HepG2 (cell line): ENCODE results near the gene IL4I1. TPM values are rescaled to one million over a fixed set of nuclear protein-coding genes. Genes with fewer than 3 reads are reported as not detected.
A peak's percentile ranks its signal among the peaks of the same experiment; 100 is the strongest.

Experiments used
- KLF15 ChIP-seq: sonication (generic); formaldehyde crosslinking; IDR thresholded peaks from 2 replicates; pipeline ENCODE4 v1.8.1; 2023; ENCODE audit warnings: borderline replicate concordance, mild to moderate bottlenecking, inconsistent platforms, missing genetic modification reagents, mixed read lengths
- KLF9 ChIP-seq: IDR thresholded peaks from 2 replicates; pipeline ENCODE4 v1.6.1; 2016; ENCODE audit warnings: low read depth
- MBD4 ChIP-seq: IDR thresholded peaks from 2 replicates; pipeline ENCODE4 v1.6.1; 2012; ENCODE audit warnings: low read length, inconsistent platforms, borderline replicate concordance
- PAF1 ChIP-seq: IDR thresholded peaks from 2 replicates; pipeline ENCODE4 v1.6.1; 2016; ENCODE audit warnings: missing genetic modification reagents, missing compliant biosample characterization
- PCBP1 ChIP-seq: fragments of 200-400 bp; formaldehyde crosslinking; IDR thresholded peaks from 2 replicates; pipeline ENCODE4 v1.6.1; 2017; ENCODE audit warnings: mild to moderate bottlenecking, low read depth, low read length, borderline replicate concordance
- PHF8 ChIP-seq: sonication (generic); formaldehyde crosslinking; IDR thresholded peaks from 2 replicates; pipeline ENCODE4 v1.5.0; 2020; ENCODE audit warnings: missing genetic modification reagents
- SP140L ChIP-seq: sonication (generic); formaldehyde crosslinking; IDR thresholded peaks from 2 replicates; pipeline ENCODE4 v1.4.0; 2020; ENCODE audit warnings: missing genetic modification reagents, borderline replicate concordance
- SSRP1 ChIP-seq: IDR thresholded peaks from 2 replicates; pipeline ENCODE4 v1.6.1; 2016; ENCODE audit warnings: control low read depth
- ZKSCAN1 ChIP-seq: fragments of 150-350 bp; IDR thresholded peaks from 2 replicates; pipeline ENCODE4 v1.6.1; 2014; ENCODE audit warnings: low read length
- ZNF282 ChIP-seq: fragments of 450-650 bp; IDR thresholded peaks from 2 replicates; pipeline ENCODE4 v1.6.1; 2018; ENCODE audit not compliant: partially characterized antibody
- ZNF331 ChIP-seq: sonication (generic); formaldehyde crosslinking; IDR thresholded peaks from 2 replicates; pipeline ENCODE4 v1.4.0; 2020; ENCODE audit warnings: missing genetic modification reagents
- ZNF460 ChIP-seq: sonication (generic); formaldehyde crosslinking; IDR thresholded peaks from 2 replicates; pipeline ENCODE4 v1.5.1; 2020; ENCODE audit warnings: missing genetic modification reagents, mild to moderate bottlenecking, borderline replicate concordance
- ZNF562 ChIP-seq: sonication (generic); formaldehyde crosslinking; IDR thresholded peaks from 2 replicates; pipeline ENCODE4 v1.8.0; 2022; ENCODE audit warnings: missing genetic modification reagents, borderline replicate concordance
- ZNF572 ChIP-seq: sonication (generic); formaldehyde crosslinking; IDR thresholded peaks from 2 replicates; pipeline ENCODE4 v1.5.1; 2020; ENCODE audit warnings: mild to moderate bottlenecking, missing genetic modification reagents
- ZNF724P ChIP-seq: sonication (generic); formaldehyde crosslinking; IDR thresholded peaks from 2 replicates; pipeline ENCODE4 v1.8.0; 2022; ENCODE audit warnings: missing genetic modification reagents, borderline replicate concordance
- ZNF816 ChIP-seq: sonication (generic); formaldehyde crosslinking; IDR thresholded peaks from 2 replicates; pipeline ENCODE4 v1.8.0; 2022; ENCODE audit warnings: missing genetic modification reagents, mild to moderate bottlenecking, borderline replicate concordance
- polyA plus RNA-seq, 8 experiments: library from polyadenylated mRNA; depleted of rRNA in 3 of 8; stranded (reverse) in 7 of 8; unstranded in 1 of 8; fragments of >200 nt; fragmentation: Illumina TruSeq in 4 of 8; extraction: Trizol in 4 of 8; gene quantifications; 2 replicates each; pipeline versions ENCODE4 v1.2.1 to v1.2.3, GENCODE V29; 2011 to 2016; ENCODE audit warnings: low read depth in 4 of 8, missing spikeins in 1 of 8, mixed read lengths in 1 of 8; ENCODE audit not compliant: insufficient read depth in 1 of 8
- total RNA-seq, 5 experiments: library from RNA; depleted of rRNA; stranded (reverse); fragments of >200 nt; fragmentation: Illumina TruSeq; extraction: Trizol; gene quantifications; 2 replicates each; pipeline ENCODE4 v1.2.3, GENCODE V29; 2016; ENCODE audit warnings: low read depth in 1 of 5
- TF ChIP-seq, protein P1 (sequence below): IDR thresholded peaks from 2 replicates; pipeline ENCODE4 v1.6.1; 2016
- TF ChIP-seq, protein P2 (sequence below): sonication (generic); formaldehyde crosslinking; IDR thresholded peaks from 2 replicates; pipeline ENCODE4 v1.4.0; 2020; ENCODE audit warnings: missing genetic modification reagents
- TF ChIP-seq, protein P3 (sequence below): sonication (generic); formaldehyde crosslinking; IDR thresholded peaks from 2 replicates; pipeline ENCODE4 v1.4.0; 2020; ENCODE audit warnings: missing genetic modification reagents
- TF ChIP-seq, protein P4 (sequence below): sonication (generic); formaldehyde crosslinking; IDR thresholded peaks from 2 replicates; pipeline ENCODE4 v1.4.0; 2020; ENCODE audit warnings: mild to moderate bottlenecking, missing genetic modification reagents
- TF ChIP-seq, protein P5 (sequence below): sonication (generic); formaldehyde crosslinking; IDR thresholded peaks from 2 replicates; pipeline ENCODE4 v1.8.0; 2023; ENCODE audit warnings: mild to moderate bottlenecking, missing genetic modification reagents

Gene IL4I1
- total and polyA plus RNA-seq, 2 of the 13 experiments (the other 11 are each of a cell fraction or from before 2014, with no cell fraction given): not detected

DNA sequence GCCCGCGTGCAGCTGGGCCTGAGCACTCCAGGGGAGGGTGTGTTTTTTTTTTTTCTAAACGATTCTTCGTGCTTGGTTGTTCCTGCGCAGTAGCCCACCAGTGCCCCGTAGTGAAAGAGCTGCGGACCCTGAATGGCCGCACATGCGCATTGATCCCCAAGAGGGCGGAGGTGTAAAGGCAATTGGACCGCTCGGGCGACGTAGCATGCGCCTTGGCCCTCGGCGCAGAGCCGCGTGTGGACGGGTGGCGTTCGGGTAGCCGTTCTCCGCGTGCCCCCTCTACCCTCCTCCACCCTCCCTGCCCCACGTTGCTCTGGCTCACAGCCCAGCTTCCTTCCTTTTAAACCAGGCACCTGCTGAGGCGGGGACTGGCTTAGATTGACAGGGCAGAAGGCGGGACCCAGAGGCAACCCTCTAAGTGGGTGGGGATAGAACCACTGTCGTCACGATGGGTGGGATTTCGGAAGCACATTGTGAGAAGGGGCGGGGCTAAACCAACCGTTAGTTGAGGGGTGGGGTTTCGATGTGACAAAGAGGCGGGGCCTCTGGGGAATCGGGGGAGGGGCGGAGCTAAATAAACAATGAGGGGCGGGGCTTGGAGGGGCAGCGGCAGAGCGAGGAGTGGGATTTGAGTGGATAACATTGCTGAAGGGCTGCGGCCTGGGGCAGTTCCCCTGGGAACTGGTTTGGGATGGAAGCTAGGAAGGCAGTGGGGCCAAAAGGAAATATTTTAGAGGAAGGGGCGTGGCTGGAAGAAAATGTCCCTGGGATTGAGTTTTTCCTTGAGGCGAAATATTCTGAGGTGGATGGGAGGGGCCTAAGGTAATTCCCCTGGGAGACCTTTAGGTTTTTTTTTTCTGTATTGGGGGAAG lies 33.2 kb upstream of the IL4I1 start (continued):
- TF ChIP-seq MBD4 (no peak), PCBP1 (peak; percentile 97), ZNF460 (CRISPR knock-in tag) (no peak), KLF15 (CRISPR knock-in tag) (0 out of 2 replicates have a peak, but pooled peaks have one; percentile 63), SSRP1 (peak; percentile 97), ZNF331 (no peak), ZNF282 (no peak), ZNF724P (CRISPR knock-in tag) (peak; percentile 70; the same call in 1 of the 2 replicates), ZKSCAN1 (peak; percentile 28; the same call in 1 of the 2 replicates), ZNF562 (no peak), ZNF816 (CRISPR knock-in tag) (no peak), ZNF572 (no peak), KLF9 (peak; percentile 18; the same call in 1 of the 2 replicates), SP140L (no peak), PAF1 (CRISPR knock-in tag) (no peak), PHF8 (peak; percentile 50; the same call in 1 of the 2 replicates)
- TF ChIP-seq, protein P1, sequence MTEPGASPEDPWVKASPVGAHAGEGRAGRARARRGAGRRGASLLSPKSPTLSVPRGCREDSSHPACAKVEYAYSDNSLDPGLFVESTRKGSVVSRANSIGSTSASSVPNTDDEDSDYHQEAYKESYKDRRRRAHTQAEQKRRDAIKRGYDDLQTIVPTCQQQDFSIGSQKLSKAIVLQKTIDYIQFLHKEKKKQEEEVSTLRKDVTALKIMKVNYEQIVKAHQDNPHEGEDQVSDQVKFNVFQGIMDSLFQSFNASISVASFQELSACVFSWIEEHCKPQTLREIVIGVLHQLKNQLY: no peak
- TF ChIP-seq, protein P2, sequence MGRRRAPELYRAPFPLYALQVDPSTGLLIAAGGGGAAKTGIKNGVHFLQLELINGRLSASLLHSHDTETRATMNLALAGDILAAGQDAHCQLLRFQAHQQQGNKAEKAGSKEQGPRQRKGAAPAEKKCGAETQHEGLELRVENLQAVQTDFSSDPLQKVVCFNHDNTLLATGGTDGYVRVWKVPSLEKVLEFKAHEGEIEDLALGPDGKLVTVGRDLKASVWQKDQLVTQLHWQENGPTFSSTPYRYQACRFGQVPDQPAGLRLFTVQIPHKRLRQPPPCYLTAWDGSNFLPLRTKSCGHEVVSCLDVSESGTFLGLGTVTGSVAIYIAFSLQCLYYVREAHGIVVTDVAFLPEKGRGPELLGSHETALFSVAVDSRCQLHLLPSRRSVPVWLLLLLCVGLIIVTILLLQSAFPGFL (CRISPR knock-in tag): no peak
- TF ChIP-seq, protein P3, sequence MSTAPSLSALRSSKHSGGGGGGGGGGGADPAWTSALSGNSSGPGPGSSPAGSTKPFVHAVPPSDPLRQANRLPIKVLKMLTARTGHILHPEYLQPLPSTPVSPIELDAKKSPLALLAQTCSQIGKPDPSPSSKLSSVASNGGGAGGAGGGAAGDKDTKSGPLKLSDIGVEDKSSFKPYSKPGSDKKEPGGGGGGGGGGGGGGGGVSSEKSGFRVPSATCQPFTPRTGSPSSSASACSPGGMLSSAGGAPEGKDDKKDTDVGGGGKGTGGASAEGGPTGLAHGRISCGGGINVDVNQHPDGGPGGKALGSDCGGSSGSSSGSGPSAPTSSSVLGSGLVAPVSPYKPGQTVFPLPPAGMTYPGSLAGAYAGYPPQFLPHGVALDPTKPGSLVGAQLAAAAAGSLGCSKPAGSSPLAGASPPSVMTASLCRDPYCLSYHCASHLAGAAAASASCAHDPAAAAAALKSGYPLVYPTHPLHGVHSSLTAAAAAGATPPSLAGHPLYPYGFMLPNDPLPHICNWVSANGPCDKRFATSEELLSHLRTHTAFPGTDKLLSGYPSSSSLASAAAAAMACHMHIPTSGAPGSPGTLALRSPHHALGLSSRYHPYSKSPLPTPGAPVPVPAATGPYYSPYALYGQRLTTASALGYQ (CRISPR knock-in tag): no peak
- TF ChIP-seq, protein P4, sequence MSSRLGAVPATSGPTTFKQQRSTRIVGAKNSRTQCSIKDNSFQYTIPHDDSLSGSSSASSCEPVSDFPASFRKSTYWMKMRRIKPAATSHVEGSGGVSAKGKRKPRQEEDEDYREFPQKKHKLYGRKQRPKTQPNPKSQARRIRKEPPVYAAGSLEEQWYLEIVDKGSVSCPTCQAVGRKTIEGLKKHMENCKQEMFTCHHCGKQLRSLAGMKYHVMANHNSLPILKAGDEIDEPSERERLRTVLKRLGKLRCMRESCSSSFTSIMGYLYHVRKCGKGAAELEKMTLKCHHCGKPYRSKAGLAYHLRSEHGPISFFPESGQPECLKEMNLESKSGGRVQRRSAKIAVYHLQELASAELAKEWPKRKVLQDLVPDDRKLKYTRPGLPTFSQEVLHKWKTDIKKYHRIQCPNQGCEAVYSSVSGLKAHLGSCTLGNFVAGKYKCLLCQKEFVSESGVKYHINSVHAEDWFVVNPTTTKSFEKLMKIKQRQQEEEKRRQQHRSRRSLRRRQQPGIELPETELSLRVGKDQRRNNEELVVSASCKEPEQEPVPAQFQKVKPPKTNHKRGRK: no peak
- TF ChIP-seq, protein P5, sequence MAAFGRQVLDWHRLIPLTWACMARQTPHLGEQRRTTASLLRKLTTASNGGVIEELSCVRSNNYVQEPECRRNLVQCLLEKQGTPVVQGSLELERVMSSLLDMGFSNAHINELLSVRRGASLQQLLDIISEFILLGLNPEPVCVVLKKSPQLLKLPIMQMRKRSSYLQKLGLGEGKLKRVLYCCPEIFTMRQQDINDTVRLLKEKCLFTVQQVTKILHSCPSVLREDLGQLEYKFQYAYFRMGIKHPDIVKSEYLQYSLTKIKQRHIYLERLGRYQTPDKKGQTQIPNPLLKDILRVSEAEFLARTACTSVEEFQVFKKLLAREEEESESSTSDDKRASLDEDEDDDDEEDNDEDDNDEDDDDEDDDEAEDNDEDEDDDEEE (CRISPR knock-in tag): peak; percentile 69; the same call in 1 of the 2 replicates
